ENCODE results near the gene DPYSL3.

DNA sequence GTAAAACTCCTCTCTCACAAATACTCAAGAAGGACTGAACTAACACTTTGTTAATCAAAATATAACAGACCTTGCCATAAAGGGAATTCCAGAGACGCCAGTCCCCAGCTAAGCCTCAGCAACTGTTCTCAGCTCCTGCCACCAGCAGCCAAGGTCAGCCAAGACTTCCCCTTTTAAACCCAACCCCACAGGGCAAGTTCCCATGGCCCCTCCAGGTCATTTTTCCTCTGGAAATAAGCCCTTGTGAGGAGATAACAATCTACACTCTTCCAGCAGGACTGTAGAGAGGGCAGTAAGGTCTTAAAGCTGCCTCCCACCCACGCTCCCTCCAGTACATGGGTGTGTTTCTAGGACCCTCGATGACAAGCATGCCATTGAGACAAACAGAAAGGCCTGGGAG, 78.3 kb downstream of the DPYSL3 start:
- TF ChIP-seq, protein P1, sequence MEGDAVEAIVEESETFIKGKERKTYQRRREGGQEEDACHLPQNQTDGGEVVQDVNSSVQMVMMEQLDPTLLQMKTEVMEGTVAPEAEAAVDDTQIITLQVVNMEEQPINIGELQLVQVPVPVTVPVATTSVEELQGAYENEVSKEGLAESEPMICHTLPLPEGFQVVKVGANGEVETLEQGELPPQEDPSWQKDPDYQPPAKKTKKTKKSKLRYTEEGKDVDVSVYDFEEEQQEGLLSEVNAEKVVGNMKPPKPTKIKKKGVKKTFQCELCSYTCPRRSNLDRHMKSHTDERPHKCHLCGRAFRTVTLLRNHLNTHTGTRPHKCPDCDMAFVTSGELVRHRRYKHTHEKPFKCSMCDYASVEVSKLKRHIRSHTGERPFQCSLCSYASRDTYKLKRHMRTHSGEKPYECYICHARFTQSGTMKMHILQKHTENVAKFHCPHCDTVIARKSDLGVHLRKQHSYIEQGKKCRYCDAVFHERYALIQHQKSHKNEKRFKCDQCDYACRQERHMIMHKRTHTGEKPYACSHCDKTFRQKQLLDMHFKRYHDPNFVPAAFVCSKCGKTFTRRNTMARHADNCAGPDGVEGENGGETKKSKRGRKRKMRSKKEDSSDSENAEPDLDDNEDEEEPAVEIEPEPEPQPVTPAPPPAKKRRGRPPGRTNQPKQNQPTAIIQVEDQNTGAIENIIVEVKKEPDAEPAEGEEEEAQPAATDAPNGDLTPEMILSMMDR (IDR thresholded peaks at IDR 0.05), result no peak
- TF ChIP-seq NRF1 (IDR thresholded peaks at IDR 0.05; ENCODE audit: low read depth, low read length) (no peak), EP300 (IDR thresholded peaks at IDR 0.05; ENCODE audit: borderline replicate concordance in 1 of 2, low read depth in 1 of 2, low read length in 1 of 2) (no peak), POLR2AphosphoS5 (IDR thresholded peaks at IDR 0.05; ENCODE audit: low read depth, low read length) (no peak), TAF1 (IDR thresholded peaks at IDR 0.05; ENCODE audit: borderline replicate concordance, low read depth, low read length) (no peak), YY1 (IDR thresholded peaks at IDR 0.05; ENCODE audit: low read depth) (no peak), RFX5 (IDR thresholded peaks at IDR 0.05; ENCODE audit: low read length) (no peak), TEAD4 (IDR thresholded peaks at IDR 0.05; ENCODE audit: borderline replicate concordance, insufficient read depth) (no peak)
- TF ChIP-seq, protein P2, sequence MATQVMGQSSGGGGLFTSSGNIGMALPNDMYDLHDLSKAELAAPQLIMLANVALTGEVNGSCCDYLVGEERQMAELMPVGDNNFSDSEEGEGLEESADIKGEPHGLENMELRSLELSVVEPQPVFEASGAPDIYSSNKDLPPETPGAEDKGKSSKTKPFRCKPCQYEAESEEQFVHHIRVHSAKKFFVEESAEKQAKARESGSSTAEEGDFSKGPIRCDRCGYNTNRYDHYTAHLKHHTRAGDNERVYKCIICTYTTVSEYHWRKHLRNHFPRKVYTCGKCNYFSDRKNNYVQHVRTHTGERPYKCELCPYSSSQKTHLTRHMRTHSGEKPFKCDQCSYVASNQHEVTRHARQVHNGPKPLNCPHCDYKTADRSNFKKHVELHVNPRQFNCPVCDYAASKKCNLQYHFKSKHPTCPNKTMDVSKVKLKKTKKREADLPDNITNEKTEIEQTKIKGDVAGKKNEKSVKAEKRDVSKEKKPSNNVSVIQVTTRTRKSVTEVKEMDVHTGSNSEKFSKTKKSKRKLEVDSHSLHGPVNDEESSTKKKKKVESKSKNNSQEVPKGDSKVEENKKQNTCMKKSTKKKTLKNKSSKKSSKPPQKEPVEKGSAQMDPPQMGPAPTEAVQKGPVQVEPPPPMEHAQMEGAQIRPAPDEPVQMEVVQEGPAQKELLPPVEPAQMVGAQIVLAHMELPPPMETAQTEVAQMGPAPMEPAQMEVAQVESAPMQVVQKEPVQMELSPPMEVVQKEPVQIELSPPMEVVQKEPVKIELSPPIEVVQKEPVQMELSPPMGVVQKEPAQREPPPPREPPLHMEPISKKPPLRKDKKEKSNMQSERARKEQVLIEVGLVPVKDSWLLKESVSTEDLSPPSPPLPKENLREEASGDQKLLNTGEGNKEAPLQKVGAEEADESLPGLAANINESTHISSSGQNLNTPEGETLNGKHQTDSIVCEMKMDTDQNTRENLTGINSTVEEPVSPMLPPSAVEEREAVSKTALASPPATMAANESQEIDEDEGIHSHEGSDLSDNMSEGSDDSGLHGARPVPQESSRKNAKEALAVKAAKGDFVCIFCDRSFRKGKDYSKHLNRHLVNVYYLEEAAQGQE (IDR thresholded peaks at IDR 0.05; ENCODE audit: low read depth, low read length), result no peak
- TF ChIP-seq, protein P3, sequence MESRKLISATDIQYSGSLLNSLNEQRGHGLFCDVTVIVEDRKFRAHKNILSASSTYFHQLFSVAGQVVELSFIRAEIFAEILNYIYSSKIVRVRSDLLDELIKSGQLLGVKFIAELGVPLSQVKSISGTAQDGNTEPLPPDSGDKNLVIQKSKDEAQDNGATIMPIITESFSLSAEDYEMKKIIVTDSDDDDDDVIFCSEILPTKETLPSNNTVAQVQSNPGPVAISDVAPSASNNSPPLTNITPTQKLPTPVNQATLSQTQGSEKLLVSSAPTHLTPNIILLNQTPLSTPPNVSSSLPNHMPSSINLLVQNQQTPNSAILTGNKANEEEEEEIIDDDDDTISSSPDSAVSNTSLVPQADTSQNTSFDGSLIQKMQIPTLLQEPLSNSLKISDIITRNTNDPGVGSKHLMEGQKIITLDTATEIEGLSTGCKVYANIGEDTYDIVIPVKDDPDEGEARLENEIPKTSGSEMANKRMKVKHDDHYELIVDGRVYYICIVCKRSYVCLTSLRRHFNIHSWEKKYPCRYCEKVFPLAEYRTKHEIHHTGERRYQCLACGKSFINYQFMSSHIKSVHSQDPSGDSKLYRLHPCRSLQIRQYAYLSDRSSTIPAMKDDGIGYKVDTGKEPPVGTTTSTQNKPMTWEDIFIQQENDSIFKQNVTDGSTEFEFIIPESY (IDR thresholded peaks at IDR 0.05; ENCODE audit: borderline replicate concordance, low read depth), result no peak

All from SK-N-SH (cell line).